ENCODE results near the gene TFAP2A. TPM values are rescaled to one million over a fixed set of nuclear protein-coding genes. Genes with fewer than 3 reads are reported as not detected.

TFAP2A gene
- total RNA-seq, 1 experiment from 2014 or later = 0.42 TPM

GRCh38 chr6:10411131-10411970, 3.5 kb downstream of the TFAP2A start (continued):
- TF ChIP-seq E2F5 (CRISPR knock-in tag; IDR thresholded peaks at IDR 0.05) = no peak
- no peak for TF ChIP-seq HMGA2 (CRISPR knock-in tag; IDR thresholded peaks at IDR 0.05)
- no peak for TF ChIP-seq ZNF671 (CRISPR knock-in tag; IDR thresholded peaks at IDR 0.05)
- TF ChIP-seq SP1 (CRISPR knock-in tag; conservative IDR thresholded peaks at IDR 0.05) = no peak
- no peak for TF ChIP-seq MLX (CRISPR knock-in tag; IDR thresholded peaks at IDR 0.05)

- ChIA-PET CTCF (interaction anchor here (0.7 to 5.8 kb wide), 4 partner anchors 9 to 16 kb away, joined by 3 to 54 read pairs (median 6); no protein-coding TSS in a partner anchor), POLR2A (interaction anchor here (1.0 to 1.3 kb wide), 2 partner anchors 9 to 14 kb away, joined by 3 to 4 read pairs; no protein-coding TSS in a partner anchor)
- H3K4me3 Mint-ChIP-seq = peak overlapping the region; percentile 57
- H3K36me3 Mint-ChIP-seq = no peaks in the 10 kb centered on the region
- H3K27me3 Mint-ChIP-seq (ENCODE audit: low read depth) = peaks cover 95% of the 10 kb centered on the region
- TF ChIP-seq, protein P1, sequence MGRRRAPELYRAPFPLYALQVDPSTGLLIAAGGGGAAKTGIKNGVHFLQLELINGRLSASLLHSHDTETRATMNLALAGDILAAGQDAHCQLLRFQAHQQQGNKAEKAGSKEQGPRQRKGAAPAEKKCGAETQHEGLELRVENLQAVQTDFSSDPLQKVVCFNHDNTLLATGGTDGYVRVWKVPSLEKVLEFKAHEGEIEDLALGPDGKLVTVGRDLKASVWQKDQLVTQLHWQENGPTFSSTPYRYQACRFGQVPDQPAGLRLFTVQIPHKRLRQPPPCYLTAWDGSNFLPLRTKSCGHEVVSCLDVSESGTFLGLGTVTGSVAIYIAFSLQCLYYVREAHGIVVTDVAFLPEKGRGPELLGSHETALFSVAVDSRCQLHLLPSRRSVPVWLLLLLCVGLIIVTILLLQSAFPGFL (CRISPR knock-in tag; IDR thresholded peaks at IDR 0.05; ENCODE audit: borderline replicate concordance) = no peak
- no peaks in the 10 kb centered on the region for H3K9me3 Mint-ChIP-seq
- no peak overlapping the region for H3K27ac Mint-ChIP-seq
- DNase-seq (ENCODE audit: low spot score) = no peak
- H3K4me1 Mint-ChIP-seq = peaks cover 86% of the 10 kb centered on the region
- no peak for ATAC-seq
Observed at GRCh38 chr6:10410207-10411050, 4.4 kb downstream of the TFAP2A start.

- ChIA-PET POLR2A (interaction anchor here (1.0 to 1.3 kb wide), 2 partner anchors 10 to 14 kb away, joined by 3 to 4 read pairs; no protein-coding TSS in a partner anchor), CTCF (interaction anchor here (0.7 to 1.8 kb wide), 5 partner anchors 9 to 20 kb away, joined by 3 to 7 read pairs (median 4); no protein-coding TSS in a partner anchor)
- ATAC-seq (0 out of 2 replicates have a peak, but pooled peaks have one; percentile 5), DNase-seq (ENCODE audit: low spot score) (no peak)
- H3K9me3 Mint-ChIP-seq = no peaks in the 10 kb centered on the region
- H3K4me1 Mint-ChIP-seq = peaks cover 88% of the 10 kb centered on the region
- peaks cover 95% of the 10 kb centered on the region for H3K27me3 Mint-ChIP-seq (ENCODE audit: low read depth)
- H3K27ac Mint-ChIP-seq = no peak overlapping the region
- peak overlapping the region; percentile 57 for H3K4me3 Mint-ChIP-seq
- no peaks in the 10 kb centered on the region for H3K36me3 Mint-ChIP-seq
- TF ChIP-seq ZNF671 (CRISPR knock-in tag; IDR thresholded peaks at IDR 0.05) (no peak), SMAD4 (CRISPR knock-in tag; IDR thresholded peaks at IDR 0.05) (no peak), ATF2 (CRISPR knock-in tag; IDR thresholded peaks at IDR 0.05; ENCODE audit: borderline replicate concordance, low read depth) (no peak), ZNF138 (CRISPR knock-in tag; conservative IDR thresholded peaks at IDR 0.05) (no peak), SP1 (CRISPR knock-in tag; conservative IDR thresholded peaks at IDR 0.05) (no peak), ZNF423 (CRISPR knock-in tag; IDR thresholded peaks at IDR 0.05) (no peak), NR2C2 (CRISPR knock-in tag; IDR thresholded peaks at IDR 0.05) (no peak), ZNF281 (CRISPR knock-in tag; IDR thresholded peaks at IDR 0.05) (no peak)
- TF ChIP-seq, protein P2, sequence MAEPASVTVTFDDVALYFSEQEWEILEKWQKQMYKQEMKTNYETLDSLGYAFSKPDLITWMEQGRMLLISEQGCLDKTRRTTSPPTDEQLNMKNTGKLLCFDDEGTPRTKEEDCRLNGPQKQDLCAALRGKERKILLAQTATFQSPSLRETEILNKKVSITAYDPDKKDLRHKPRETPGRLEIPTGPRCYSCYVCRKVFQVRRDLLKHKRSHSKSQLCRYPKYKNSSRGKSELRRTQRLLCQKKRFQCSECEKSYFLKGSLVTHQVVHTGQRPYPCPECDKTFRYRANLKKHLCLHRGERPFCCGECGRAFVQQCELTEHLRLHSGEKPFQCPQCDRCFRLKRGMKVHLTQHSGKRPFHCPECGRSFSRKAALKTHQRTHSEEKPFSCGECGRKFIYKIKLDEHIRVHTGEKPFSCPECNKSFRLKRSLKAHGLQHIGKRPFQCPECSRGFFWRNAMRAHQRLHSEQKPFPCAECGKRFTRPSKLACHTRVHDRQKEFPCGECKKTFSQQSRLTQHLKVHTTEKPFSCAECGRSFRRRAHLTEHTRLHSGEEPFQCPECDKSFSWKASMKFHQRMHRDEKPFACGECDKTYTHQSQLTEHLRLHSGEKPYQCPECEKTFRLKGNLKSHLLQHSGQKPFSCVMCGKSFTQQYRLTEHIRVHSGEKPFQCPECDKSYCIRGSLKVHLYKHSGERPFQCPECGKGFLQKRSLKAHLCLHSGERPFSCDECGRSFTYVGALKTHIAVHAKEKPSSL (CRISPR knock-in tag; conservative IDR thresholded peaks at IDR 0.05) = no peak
- TF ChIP-seq, protein P3, sequence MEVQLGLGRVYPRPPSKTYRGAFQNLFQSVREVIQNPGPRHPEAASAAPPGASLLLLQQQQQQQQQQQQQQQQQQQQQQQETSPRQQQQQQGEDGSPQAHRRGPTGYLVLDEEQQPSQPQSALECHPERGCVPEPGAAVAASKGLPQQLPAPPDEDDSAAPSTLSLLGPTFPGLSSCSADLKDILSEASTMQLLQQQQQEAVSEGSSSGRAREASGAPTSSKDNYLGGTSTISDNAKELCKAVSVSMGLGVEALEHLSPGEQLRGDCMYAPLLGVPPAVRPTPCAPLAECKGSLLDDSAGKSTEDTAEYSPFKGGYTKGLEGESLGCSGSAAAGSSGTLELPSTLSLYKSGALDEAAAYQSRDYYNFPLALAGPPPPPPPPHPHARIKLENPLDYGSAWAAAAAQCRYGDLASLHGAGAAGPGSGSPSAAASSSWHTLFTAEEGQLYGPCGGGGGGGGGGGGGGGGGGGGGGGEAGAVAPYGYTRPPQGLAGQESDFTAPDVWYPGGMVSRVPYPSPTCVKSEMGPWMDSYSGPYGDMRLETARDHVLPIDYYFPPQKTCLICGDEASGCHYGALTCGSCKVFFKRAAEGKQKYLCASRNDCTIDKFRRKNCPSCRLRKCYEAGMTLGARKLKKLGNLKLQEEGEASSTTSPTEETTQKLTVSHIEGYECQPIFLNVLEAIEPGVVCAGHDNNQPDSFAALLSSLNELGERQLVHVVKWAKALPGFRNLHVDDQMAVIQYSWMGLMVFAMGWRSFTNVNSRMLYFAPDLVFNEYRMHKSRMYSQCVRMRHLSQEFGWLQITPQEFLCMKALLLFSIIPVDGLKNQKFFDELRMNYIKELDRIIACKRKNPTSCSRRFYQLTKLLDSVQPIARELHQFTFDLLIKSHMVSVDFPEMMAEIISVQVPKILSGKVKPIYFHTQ (CRISPR knock-in tag; IDR thresholded peaks at IDR 0.05) = no peak
- TF ChIP-seq, protein P1 (CRISPR knock-in tag; IDR thresholded peaks at IDR 0.05; ENCODE audit: borderline replicate concordance) = no peak
Observed at GRCh38 chr6:10409731-10410206, 5.1 kb downstream of the TFAP2A start.

Data from WTC11 (cell line).